Stimulated activated CD8-positive, alpha-beta memory T cell treated with anti-CD3 and anti-CD28 coated beads, Interleukin-2, amount 100 ng/mL, for 48 hours (primary cell): ENCODE results near the gene TRAF1.
A peak's percentile ranks its signal among the peaks of the same experiment; 100 is the strongest.

ENCODE experiments used
- DNase-seq, 2 donors: peaks; one replicate each; pipeline ENCODE4 v3.0.0-alpha.2; 2020; ENCODE audit warnings: low read depth in 2 of 2

TRAF1 gene

DNA sequence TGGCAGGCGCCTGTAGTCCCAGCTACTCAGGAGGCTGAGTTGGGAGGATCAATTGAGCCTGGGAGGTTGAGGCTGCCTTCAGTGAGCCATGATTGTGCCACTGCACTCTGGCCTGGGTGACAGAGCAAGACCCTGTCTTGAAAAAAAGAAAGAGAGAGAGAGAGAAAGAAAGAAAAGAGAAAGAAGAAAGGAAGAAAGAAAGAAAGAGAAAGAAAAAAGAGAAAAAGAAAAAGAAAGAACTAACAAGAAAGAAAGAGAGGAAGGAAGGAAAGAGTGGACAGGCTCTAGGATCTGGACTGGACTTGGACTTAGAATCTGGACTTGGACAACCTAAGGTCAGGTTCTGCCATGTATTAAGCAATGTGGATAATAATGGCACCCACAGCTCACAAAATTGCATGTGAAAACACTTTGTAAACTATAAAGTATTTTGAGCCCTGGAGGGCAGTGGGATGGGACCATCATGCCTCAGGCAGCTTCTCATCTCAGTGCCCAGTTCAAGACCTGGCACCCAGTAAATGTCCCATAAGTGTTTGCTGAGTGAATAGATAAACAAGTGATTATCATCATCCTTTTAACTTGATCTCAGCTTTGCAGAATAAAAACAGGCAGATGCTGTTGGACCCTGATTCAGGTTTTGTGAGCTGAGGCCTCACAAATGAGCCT lies 36.9 kb downstream of the TRAF1 start:
- no peak for DNase-seq

DNA sequence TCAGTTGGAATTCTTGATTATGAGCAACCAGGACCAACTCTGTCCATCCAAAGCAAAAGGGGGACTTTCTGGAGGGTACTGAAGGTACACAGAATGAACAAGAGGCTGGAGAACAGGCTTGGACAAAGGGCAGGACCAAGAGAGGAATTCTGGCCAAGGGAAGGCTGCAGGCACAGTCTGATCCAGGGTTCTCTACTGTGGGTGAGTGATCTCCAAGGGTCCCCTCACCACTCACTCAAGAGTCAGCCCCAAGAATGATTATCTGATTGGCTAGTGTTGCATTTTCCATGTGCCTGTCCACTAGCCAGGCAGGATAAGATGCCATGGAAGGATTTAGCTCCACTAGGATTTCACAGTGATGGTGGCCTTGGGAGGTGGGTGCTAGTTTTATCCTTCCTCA lies 38.0 kb downstream of the TRAF1 start:
- DNase-seq = no peak

DNA sequence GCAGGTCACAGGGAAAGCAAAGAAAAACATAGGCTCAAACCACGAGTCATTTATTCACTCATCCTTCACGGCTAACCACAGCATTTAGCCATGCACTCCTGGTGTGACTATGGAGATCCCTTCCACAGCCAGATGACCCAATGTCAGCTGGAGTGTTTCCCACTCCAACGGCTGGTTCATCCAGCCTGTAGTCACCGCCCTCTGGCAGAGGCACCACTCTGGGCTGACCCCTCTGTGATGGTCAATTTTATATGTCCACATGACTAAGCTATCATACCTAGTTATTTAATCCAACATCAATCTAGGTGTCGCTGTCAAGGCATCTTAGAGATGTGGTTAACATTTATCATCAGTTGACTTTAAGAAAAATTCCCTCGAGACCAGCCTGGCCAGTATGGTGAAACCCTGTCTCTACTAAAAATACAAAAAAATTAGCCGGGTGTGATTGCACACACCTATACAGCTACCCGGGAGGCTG lies 40.1 kb downstream of the TRAF1 start:
- DNase-seq = no peak

DNA sequence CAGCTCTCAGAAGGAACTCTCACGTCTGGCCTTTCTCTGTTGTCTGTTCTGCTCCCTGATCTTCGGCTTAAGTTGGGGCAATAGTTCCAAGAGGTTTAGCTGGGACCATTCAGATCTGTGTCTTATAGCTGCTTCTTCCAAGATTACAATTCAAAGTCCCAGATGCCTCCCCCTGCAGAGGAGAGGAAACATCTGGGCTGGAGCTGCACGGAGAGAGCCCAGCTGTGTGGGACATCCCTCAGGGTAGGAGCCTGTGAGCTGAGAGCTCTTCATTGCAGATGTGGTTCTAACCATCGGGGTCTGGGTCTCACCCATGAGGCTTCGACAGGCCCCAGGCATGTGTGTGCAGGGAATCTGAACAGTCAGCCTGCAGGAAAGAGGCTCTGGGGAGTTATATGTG lies 40.6 kb downstream of the TRAF1 start:
- DNase-seq = no peak

DNA sequence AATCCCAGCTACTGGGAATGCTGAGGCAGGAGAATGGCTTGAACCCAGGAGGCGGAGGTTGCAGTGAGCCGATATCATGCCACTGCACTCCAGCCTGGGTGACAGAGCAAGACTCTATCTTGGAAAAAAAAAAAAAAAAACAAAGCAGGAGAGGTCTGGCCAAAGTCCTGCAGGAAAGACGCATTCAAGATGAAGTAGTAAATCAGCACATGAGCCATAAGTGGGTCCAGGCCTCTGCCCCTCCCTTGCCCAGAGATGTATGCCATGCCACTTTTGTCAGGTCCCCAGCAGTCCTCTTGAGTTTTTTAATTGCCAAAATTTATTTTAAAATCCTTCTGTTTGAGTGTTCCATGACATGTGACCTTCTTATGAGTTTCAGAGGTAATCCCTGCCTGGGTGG lies 41.1 kb downstream of the TRAF1 start:
- no peak for DNase-seq

DNA sequence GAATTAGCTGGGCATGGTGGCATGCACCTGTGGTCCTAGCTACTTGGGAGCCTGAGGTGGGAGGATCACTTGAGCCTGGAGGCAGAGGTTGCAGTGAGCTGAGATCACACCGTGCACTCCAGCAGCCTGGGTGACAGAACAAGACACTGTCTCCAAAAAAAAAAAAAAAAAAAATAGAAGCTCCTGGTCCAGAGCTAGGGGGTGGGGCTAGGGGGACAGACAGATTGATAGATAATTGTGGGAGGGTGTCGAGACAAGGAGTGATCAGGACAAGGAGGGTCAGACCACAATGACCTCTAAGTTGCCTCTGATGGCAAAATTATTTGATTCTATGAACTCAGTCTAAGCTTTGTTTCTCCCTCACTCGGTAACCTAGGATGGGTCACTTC lies 43.0 kb downstream of the TRAF1 start:
- DNase-seq = no peak

DNA sequence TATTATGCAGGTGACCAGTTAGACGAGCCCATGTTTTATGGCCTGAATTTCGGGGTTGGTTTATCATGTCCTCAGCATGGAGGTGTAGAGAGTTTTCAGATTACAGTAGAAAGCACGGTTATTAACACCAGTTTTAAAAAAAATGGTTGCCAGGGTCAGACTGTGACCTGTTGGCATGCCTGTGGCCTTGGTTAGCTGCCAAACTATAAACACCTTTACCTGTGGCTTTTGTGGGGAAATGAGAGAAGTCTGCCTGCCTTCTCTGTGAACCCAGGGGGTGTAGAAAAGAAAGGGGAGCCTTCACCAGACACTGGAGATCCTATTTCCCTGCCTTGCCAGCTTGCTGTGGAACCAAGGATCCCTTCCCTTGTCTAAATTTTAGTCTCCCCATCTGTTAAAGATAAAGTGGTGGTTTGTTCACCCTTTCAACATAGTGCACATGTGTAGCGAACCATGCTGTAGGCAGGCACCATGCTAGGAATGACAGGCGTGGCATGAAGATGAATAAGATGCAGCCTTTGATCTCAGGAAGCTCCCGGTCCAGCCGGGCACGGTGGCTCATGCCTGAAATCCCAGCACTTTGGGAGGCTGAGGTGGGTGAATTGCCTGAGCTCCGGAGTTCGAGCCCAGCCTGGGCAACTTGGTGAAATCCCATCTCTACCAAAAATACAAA lies 43.5 kb downstream of the TRAF1 start:
- DNase-seq = no peak

DNA sequence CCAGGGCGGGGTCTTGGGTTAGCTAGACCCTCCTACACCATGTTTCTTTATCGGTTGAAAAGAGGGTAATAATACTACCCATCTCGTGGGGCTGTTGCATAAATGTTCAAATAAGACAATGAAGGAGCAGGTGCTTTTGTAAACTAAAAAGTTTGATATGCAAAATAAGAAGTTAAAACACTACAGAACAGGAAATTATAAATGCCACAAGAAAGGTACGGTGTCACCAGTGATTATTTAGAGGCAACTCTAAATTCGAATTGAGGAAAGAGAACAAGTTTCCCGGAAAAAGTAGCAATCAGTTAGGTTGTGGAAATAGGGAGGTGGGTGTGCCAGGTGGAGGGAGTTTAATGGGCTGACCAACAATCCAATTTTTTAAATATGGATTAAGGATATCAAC lies 47.1 kb downstream of the TRAF1 start:
- no peak for DNase-seq

DNA sequence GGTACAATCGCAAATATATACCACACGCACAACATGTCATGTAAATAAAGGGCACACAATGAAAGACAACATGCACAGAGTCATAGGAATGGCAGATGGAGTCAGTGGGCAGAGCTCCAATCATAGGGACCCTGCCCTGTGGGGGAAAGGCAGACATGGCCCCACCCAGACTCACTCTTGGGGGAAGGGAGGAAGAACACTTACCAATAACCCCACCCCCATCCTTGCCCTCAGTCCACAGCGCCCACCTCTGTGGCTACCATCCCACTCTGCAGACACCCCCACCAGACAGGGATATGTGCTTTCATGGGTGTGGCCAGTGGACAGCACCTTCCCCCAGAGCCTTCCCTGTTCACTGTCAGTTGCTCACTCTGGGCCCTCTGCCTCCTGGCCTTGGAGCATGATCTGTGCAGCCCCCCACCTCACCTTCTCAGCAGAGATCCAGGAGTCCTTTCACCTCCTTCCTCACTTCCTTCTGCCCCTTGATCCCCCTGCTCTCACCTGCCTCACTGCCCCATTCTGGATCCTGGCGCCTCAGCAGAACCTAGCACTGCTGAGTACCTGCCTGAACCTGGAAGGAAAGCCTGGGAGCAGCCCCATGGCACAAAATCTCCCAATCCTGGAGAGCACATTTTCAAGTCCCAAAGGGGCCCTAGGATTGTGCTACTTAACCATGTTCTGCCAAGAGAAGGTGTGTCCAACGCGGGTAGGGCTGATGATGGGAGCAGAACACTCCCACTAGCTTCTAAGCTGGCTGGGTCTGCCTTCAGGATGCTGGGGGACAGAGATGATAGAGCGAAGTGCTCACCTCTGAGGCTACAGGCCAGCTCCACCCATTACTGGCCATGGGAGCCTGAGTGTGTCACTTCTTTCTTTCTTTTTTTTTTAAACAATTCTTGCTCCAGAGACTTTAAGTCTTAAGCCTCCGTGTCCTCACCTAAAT lies 48.1 kb downstream of the TRAF1 start:
- DNase-seq = no peak

DNA sequence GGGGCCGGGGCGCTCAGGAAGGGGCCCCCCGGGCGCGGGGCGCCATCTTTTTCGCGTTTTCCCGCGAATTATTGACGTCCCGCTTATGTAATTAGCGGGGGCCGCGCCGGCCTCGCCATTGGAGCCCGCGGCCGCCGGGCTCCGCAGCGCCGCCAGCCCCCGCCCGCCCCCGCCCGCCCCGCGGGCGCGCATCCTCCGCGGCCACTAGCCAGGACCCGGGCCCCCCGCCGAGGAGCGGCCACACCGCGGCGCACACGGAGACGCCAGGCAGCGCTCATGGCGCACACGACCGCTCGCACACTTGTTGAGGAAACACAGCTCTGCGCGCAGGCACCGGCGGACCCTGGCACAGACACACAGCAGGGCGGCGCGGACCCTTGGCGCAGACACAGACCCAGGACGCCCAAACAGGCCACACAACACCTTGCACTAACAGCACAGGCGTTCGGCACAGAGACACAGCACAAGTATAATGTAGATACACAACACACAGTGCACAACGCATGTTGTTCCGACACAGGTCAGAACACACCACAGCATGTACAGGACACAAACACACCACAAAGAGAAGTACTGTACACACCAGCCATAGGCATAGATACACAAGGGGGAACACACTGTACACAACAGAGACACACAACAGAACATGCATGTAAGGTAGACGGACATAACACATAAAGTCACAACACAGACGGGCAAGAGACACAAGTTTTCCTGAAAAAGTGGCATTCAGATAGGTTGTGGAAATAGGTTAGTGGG lies 49.1 kb downstream of the TRAF1 start:
- DNase-seq = peak; percentile 67 to 68

DNA sequence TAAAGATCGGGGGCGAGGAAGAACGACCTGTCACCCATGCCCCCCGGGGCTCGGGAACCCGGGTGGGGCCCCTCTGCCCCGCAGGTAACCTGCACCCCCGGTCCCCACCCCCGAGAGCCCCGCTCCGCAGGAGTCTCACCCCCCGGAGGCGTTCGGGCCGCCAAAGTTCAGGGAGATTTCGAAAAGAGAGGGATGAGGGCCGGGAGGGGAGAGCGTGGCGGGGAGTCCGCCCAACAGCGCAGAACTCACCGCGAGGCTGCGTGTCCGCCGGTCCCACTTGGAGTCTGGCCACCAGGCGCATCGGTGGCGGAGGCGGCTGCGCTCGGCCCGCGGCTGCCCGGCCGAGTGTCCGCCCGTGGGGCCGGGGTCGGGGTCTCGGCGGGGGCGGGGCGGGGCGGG lies 49.8 kb downstream of the TRAF1 start, which contains the start of gene PHF19:
Gene PHF19 (minus strand): TSS at position 347 of the 399 bp plus-strand sequence. CDS start 2,447 bp downstream, outside the sequence.
- DNase-seq = no peak

DNA sequence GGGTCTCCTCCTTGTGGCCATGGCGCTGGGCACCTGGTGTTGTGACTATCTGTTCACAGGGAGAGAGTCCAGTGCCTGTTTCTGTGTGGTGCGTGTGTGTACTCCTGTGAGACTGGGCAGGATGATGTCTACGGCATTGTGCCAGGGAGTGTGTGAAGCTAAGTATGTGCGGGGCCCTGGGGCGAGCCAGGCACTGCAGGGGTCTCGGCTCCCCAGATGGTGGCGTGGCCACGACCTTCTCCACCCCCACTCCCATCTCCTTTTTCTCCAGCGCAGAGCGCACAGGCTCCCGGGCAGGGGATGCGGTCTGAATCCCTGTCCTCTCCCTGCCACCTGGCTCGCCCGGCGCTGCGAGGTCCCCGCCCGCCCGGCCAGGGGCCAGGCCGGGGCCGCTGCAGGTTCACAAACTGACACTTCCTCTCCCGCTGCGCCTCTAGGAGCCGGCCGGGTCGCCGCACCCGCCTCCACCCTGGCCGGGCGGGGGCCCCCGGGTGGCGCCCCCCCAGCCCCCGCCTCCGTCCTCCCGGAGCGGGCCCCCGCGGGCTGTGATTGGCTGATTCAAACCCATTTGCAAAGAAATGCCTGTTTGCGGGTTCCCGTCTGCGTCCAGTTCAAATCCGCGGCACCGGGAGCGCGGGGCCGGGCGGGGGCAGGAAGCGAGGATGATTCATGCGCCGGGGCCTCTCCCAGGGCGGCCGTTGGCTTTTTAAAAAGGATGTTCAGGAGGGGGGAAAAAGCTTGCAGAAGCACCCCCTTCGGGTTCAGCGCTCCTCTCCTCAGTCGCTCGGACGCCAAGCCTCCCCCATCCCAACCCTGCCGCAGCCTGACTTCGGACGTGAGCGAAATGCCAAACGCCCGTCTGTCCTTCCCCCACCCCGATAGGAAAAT lies 50.4 kb downstream of the TRAF1 start:
- peak; percentile 85 to 88 for DNase-seq

DNA sequence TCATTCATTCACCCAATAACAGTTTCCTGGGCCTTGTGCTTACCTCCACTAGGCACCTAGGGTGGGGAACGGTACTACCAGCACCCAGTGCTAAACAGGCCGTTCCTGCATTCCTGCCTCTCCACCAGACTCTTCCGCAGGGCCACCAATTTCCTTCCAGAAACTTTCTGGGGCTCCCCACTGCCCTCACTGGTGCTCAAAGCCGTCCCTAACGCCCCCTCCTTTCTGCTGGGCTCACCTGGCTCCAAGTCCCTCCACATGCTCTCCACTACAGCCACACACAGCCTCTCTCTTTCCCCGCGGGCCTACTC lies 51.0 kb downstream of the TRAF1 start:
- DNase-seq = no peak

DNA sequence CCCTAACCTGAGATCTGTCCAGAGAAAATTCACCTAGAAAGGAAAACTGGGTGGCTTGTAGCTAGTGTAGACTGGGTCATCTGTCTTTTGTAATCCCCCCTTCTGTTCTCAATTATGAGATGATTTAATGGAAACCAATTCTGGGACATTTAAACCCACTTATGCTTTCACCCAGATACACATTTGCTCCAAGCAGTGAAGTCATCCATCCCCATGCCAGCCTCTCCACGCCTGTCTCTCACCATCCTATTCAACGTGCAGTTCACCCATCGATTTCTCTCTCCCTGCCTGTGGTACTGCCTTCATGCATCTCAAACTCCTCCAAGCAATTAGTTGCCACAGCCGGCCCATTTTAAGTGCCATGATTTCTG lies 51.4 kb downstream of the TRAF1 start:
- no peak for DNase-seq

DNA sequence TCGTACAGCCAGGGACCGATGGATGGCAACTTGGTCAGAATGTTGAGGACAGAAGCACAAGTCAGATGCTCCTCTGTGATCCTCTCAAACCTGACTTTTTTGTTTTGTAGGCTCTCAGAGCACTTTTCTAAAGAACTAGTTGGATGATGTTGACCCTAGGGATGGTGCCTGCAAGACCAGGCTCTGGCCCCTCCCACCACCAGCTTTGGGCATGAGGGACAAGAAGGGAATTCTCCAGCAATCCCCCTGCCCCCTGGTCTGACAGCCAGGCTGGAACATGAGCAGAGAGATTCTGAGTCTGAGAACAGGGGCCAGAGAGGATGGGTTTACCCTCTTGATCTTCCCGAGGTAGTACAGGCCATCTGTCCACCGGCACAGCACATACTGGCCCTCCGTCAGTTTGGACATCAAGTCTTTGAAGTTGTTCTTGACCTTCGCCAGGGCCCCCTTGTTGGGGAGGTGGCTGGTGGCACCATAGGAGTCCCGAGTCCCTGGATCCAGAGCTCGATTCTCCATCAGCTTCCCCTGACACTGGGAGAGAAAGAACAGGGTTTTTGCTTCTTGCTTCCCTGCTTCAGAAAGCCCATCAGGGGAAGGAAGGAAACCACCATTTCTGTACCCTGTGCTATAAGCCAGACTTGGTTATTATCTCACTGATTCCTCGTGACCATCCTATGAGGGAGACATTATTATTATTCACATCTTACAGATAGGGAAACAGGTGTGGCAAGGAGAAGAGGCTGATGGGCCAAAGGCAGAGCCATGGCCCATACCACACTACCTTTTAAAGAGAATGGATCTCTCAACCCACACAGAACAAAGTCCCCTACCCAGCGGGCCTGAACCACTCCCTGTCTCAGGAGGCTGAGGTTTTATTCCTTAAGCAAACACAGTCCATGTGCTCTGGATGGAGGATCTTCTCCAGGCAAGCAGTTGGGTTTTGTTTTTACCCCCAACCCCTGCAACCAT lies 52.1 kb downstream of the TRAF1 start:
- no peak for DNase-seq

DNA sequence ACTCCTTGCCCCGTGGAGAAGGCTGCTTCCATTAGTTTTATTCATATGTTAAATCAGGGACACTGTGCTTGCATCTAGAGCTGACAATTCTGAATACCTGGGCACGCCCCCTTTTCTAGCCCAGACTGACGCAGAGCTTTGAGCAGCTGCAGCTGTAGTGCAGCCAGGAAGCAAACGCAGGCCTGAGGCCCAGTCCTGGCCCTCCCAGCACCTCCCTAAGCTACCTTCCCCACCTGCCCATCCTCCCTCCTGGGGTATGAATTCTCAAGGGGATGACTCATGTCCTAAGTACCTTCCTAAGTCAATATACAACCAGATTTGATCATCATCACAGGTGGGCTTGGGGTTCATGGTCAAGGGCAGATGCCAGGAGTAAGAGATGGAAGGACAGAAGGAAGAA lies 53.1 kb downstream of the TRAF1 start:
- DNase-seq = no peak

DNA sequence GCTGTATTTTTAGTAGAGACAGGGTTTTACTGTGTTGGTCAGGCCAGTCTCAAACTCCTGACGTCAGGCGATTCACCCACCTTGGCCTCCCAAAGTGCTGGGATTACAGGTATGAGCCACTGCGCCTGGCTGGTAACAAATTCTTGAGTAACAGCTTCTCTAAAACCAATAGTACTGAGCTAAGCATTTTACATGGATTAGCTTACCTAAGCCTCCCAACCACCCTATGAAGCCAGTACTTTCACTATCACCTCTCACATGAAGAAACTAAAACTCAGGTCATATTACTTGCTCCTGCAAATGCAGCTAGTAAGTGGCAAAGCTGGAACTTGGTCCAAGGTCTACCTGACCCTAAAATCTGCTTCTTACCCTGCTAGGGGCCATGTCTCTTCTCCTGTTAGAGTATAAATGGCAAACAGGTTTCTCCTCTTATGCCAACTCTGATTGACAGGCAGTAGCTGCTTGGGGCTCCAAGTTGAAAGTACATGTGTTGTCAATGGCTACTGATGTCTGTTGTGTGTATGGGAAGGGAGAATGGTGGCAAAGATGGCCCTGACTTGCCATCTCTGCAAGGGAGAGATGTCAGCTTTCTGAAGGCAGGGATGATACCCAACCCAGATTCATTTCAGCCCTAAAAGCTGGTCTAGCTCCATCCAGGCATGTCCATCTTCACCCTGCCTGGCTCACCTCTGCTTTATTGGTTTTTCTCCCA lies 53.6 kb downstream of the TRAF1 start:
- no peak for DNase-seq

DNA sequence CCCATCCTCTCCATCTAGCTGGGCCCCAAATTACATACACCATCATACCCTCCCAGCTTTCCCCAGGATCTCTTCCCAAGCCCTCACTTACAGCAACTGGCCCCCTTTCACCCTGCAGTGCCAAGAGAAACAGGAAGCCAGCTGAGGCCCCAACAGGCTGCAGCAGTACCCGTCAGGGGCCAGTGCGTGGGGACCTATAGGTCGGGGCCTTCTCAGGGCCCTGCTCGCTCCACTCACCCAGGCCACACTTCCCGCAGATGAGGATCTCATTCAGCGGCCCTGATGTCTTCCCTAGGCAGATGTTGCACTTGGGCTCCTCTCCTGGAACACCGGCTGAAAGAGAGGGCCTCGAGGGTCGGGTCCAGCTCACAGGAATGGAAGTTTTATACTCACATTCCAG lies 56.4 kb downstream of the TRAF1 start:
- DNase-seq = no peak

DNA sequence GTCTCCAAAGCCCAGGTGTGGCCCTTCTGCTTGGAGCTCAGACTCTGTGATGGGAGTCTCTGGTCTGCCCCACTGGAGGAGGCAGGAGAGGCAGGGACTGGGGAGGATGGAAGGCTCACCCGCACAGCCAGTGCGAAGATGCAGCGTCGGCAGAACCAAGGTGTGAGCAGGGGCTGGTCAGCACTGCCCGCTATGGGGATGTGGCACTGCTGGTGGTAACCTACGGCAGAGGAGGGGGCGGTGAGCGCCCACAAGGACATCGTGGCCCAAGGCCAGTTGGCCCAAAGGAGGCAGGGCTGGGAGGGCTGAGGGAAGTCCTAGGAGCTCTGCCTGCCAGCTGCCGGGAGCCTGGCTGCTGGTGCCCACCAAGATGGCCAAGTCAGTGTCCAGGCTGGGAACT lies 56.9 kb downstream of the TRAF1 start:
- no peak for DNase-seq
